ENCODE results near the gene THAP4.
"Not testable (repeated sequence)": the region's sequence is repeated elsewhere in the genome, so short reads cannot be mapped to it uniquely, and the experiment has no call there.

THAP4 gene

DNA sequence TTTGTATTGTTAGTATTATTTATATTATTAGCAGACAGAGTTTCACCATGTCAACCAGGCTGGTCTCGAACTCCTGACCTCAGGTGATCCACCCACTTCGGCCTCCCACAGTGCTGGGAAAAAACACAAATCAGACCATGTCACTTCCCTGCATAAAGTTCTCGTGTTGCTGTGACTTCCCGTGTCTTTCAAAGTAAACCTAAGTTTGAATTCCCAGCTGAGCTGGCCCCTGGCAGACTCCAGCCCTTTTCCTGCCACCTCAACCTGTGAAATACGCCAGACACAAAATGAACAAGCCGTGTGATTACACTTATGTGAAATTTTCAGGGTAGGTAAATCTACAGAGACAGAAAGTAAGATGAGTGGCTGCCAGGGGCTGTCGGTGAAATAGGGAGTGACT, 70.5 kb downstream of the THAP4 start:
- no peak for DNase-seq (ENCODE audit: low read depth in 2 of 2, low spot score in 1 of 2)

DNA sequence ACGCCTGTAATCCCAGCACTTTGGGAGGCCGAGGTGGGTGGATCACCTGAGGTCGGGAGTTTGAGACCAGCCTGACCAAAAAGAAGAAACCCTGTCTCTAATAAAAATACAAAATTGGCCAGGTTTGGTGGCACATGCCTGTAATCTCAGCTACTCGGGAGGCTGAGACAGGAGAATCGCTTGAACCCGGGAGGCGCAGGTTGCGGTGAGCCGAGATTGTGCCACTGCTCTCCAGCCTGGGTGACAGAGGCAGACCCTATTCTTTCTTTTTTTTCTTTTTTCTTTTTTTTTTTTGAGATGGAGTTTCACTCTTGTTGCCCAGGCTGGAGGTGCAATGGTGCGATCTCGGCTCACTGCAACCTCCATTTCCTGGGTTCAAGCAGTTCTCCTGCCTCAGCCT, 70.9 kb downstream of the THAP4 start:
- not testable (repeated sequence) for DNase-seq (ENCODE audit: low read depth in 2 of 2, low spot score in 1 of 2)

DNA sequence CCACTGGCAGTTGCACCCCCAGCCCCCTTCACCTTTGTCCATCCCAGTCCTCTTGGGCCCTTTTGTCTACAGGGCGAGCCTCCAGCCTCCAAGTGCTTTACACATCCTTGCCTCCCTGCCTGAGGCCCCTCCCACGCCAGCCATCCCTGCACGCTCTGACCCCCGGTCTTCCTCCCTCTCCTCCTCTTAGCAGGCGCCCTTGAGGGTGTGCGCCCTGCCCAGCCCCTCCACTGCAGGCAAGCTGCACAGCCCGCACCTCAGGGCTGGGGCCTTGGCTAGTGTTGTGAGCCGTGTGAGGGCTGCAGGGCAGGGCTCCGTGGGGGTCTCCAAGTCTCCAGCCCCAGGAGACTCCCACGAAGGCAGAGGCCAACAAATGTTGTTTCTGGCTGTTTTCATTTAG, 71.5 kb downstream of the THAP4 start:
- no peak for DNase-seq (ENCODE audit: low read depth in 2 of 2, low spot score in 1 of 2)

GRCh38 chr2:241564596-241565410, 72.2 kb downstream of the THAP4 start:
- no peak for DNase-seq (ENCODE audit: low read depth in 2 of 2, low spot score in 1 of 2)

DNA sequence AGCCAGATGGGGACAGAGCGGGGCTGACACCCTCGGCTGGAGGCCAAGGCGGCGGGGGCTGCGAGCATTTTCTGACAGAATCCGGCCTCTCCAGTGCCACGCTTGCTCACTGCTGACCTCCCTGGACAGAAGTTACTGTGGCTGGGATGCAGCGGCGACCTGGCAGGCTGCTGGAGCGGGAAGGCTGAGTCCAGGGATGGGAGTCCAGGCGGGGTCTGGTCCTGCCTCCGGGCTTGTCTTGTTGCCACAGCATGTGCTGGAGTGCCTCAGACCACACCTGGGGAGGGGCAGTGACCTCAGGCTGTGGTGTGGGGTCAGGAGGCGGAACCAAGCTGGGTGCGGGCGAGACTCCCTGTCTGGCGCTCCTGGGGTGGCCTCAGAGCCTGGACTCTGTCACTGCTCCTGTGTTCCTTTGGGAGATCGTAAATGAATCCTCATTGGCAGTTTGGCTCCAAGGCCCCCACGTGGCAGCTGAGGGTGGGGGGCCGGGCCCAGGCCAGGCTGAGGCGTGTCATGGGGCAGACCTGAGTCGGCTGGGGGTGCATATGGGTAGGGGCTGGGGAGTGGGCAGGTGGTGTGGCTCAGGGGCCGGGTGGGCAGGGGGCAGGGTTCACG, 72.9 kb downstream of the THAP4 start:
- DNase-seq (ENCODE audit: low read depth in 2 of 2, low spot score in 1 of 2), result no peak

- no peak for DNase-seq (ENCODE audit: low read depth in 2 of 2, low spot score in 1 of 2)
These were observed 73.4 kb downstream of the THAP4 start for GRCh38 chr2:241563571-241563980.

- no peak for DNase-seq (ENCODE audit: low read depth in 2 of 2, low spot score in 1 of 2)
These were observed 73.9 kb downstream of the THAP4 start for GRCh38 chr2:241563031-241563507.

DNA sequence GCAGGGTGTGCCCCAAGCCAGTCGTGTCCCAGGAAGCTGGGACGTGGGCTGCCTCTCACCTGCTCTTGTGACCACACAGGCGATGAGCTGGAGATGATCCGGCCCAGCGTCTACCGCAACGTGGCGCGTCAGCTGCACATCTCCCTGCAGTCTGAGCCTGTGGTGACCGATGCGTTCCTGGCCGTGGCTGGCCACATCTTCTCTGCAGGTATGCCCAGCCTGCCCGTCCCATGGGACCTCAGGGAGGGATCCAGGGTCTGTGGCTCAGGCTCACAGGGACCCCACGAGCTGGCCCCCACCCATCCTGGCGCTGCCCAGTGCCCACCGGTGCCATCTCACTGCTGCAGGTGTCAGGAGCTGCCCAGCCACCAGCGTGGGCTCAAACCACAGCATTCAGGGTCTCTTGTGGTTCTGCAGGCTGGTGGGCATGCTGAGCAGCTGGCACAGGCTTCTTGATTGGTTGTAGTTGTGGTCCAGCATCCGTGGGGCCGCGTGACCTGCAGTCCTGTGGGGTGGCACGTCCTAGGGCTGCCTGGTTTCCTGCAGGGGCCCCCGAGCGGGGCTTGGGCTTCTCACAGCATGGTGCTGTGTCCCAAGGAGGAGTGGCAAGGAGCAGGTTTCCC, 74.6 kb downstream of the THAP4 start:
- no peak for DNase-seq (ENCODE audit: low read depth in 2 of 2, low spot score in 1 of 2)

DNA sequence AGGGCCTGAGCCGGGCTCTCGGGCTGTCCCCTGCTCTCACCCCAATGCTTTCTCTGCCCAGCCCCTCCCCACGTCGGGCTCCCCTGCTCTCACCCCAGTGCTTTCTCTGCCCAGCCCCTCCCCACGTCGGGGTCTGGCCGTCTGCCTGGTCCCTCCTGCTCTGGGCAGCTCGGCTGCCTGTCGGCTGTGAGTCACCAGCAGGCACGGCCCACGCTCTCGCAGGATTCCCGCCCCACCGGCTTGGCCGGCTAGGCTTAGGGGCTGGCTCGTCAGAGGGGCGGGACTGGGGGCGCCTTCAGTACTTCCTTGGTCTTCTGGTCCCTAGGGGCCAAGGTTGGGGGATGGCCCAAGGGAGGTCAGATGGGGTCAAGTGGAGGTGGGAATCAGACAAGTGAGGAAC, 75.1 kb downstream of the THAP4 start:
- DNase-seq (ENCODE audit: low read depth in 2 of 2, low spot score in 1 of 2), result no peak

DNA sequence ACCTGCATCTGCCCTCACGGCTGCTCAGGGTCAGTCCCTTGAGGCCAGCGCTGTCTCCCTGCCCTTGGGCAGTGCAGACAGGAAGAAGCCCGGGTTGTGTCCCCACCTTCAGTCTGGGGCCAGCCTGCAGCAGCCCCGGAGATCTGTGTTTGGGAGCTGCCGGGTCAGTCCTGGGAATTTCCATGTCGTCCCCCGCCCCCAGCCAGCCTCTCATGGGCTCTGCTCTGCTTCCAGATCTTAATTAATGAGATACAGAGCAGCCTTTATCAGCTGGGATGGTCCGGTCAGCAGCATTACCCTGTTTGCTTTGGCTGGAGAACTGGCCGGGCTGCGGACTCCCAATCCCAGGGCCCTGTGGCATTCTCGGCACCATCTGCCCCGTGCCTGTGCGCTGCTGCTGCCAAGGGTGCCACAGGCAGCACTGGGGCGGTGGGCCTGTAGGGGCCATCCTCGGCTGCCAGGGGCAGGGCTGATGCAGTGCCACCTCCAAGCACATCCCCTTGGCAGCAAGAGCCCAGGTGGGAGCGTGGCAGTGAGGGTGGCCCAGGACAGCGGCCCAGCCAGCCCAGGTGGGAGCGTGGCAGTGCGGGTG, 76.0 kb downstream of the THAP4 start:
- DNase-seq (ENCODE audit: low read depth in 2 of 2, low spot score in 1 of 2), result no peak

DNA sequence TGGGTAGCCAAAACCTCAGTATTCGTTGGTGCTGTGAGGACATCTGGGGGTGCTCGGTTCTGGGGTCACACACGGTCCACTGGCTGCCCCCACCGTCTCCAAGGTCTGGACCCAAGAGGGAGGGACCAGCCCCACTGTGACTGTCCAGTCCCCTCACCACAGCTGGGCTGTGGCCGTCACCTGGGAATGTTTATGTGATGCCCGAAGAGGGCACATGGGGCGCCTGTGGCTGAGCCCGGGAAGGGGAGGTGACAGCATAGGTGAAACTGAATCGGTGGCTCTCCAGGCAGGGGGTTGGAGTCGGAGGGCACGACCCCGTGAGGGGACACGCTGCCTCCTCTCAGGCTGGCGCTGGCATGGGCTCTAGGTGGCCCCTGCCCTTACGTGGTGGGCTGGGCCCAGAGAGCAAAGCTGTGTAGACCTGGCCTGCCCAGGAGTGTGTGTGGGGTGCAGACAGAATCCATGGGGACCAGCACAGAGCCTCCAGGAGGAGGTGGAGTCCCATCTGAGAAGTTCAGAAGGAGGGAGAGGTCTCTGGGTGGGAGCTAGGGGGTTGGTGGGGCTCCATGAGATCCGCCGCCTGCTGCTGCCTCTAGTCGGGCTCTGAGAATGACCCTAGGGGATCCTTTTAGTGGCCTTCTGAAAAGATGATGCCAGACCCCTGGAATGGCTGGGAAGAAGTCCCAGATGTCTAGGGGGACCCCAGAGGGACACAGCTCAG, 76.6 kb downstream of the THAP4 start:
- DNase-seq (ENCODE audit: low read depth in 2 of 2, low spot score in 1 of 2), result no peak

GRCh38 chr2:241559323-241560161, 77.4 kb downstream of the THAP4 start:
- no peak for DNase-seq (ENCODE audit: low read depth in 2 of 2, low spot score in 1 of 2)

DNA sequence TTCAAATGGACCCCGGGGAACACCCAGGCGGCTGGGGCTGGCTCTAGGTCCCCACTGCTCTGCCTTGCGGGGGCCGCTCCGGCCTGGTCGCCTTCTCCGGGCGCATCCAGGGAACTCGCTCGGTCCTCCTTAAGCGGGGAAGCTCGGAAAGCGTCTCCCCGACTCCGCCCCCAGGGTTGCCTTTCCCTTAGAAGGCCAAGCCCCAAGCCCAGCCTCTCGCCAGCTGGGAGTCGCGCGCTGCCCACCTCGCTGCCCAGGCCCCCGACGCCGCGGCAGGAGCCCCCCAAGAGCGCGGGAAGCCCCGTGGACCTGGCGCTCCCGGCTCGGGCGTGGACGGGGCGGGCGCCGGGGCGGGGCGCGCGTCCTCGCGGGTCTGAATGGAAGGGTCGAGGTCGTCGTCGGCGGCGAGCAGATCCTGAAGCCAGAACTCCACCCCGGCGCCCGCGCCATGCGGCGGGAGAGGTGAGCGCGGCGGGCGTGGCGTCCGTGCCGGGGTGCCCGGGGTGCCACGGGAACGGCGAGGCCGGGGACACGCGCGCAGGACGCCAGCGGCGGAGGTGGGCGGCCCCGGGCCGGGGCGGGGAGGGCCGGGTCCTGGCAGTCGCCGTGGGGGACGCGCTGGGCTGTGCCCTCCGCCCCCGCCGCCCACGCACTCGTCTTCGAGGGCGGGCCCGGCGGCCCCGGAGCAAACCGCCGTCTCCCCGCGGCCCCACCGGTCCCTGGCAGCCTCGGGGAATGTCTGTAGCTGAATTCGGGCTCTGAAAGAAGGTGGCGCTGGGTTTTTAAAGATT, 78.2 kb downstream of the THAP4 start, which contains the start of gene BOK:
Gene BOK (plus strand): TSS at position 214 of the 791 bp plus-strand sequence. CDS start 739 bp downstream, outside the sequence.
- no peak for DNase-seq (ENCODE audit: low read depth in 2 of 2, low spot score in 1 of 2)

GRCh38 chr2:241556746-241557145, 80.2 kb downstream of the THAP4 start:
- DNase-seq (ENCODE audit: low read depth in 2 of 2, low spot score in 1 of 2), result no peak

- DNase-seq (ENCODE audit: low read depth in 2 of 2, low spot score in 1 of 2), result no peak
These were observed 81.2 kb downstream of the THAP4 start for GRCh38 chr2:241555711-241556110.

GRCh38 chr2:241554610-241555322, 82.2 kb downstream of the THAP4 start:
- DNase-seq (ENCODE audit: low read depth in 2 of 2, low spot score in 1 of 2), result no peak

- no peak for DNase-seq (ENCODE audit: low read depth in 2 of 2, low spot score in 1 of 2)
These were observed 83.0 kb downstream of the THAP4 start for GRCh38 chr2:241553981-241554380.

DNA sequence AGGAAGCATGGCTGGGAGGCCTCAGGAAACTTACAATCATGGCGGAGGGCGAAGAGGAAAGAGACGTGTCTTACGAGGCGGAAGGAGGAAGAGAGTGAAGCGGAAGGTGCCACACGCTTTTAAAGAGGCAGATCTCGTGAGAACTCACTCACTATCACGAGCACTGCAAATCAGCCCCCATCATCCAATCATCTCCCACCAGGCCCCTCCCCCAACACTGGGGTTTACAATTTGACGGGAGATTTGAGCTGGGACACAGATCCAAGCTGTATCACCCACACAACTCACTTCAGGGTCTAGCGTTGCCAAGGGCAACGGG, 83.5 kb downstream of the THAP4 start:
- DNase-seq (ENCODE audit: low read depth in 2 of 2, low spot score in 1 of 2), result no peak
